HEK293 (cell line): ENCODE results near the gene CDKAL1.

Source experiments
- GLI2 ChIP-seq: fragments of 450-650 bp; formaldehyde crosslinking; IDR thresholded peaks from 2 replicates; pipeline ENCODE4; 2017; ENCODE audit warnings: missing biosample characterization, missing genetic modification characterization, low read depth, borderline replicate concordance
- GLIS1 ChIP-seq: fragments of 450-650 bp; formaldehyde crosslinking; IDR thresholded peaks from 2 replicates; pipeline ENCODE4 v1.5.1; 2016; ENCODE audit warnings: missing biosample characterization, missing genetic modification characterization
- KLF8 ChIP-seq: fragments of 450-650 bp; formaldehyde crosslinking; IDR thresholded peaks from 2 replicates; pipeline ENCODE4 v1.5.1; 2016; ENCODE audit warnings: missing biosample characterization, missing genetic modification characterization
- MZF1 ChIP-seq: fragments of 450-650 bp; formaldehyde crosslinking; IDR thresholded peaks from 2 replicates; pipeline ENCODE4 v1.5.1; 2017; ENCODE audit warnings: missing biosample characterization, missing genetic modification characterization, borderline replicate concordance
- OSR2 ChIP-seq: fragments of 450-650 bp; formaldehyde crosslinking; IDR thresholded peaks from 2 replicates; pipeline ENCODE4 v1.5.1; 2016; ENCODE audit warnings: missing biosample characterization, missing genetic modification characterization
- PRDM4 ChIP-seq: fragments of 450-650 bp; formaldehyde crosslinking; IDR thresholded peaks from 2 replicates; pipeline ENCODE4 v1.5.1; 2017; ENCODE audit warnings: missing biosample characterization, missing genetic modification characterization
- PRDM6 ChIP-seq: fragments of 450-650 bp; formaldehyde crosslinking; IDR thresholded peaks from 2 replicates; pipeline ENCODE4 v1.5.1; 2017; ENCODE audit warnings: missing biosample characterization, missing genetic modification characterization
- SALL2 ChIP-seq: fragments of 450-650 bp; formaldehyde crosslinking; IDR thresholded peaks from 2 replicates; pipeline ENCODE4 v1.5.0; 2017; ENCODE audit warnings: missing biosample characterization, mild to moderate bottlenecking, missing genetic modification characterization, borderline replicate concordance
- ZBTB6 ChIP-seq: fragments of 450-650 bp; formaldehyde crosslinking; IDR thresholded peaks from 2 replicates; pipeline ENCODE4 v1.5.1; 2017; ENCODE audit warnings: missing biosample characterization, missing genetic modification characterization
- ZNF10 ChIP-seq: fragments of 450-650 bp; formaldehyde crosslinking; IDR thresholded peaks from 2 replicates; pipeline ENCODE4 v1.5.1; 2017; ENCODE audit warnings: missing biosample characterization, missing genetic modification characterization
- ZNF23 ChIP-seq: fragments of 450-650 bp; formaldehyde crosslinking; IDR thresholded peaks from 2 replicates; pipeline ENCODE4 v1.5.1; 2016; ENCODE audit warnings: missing biosample characterization, missing genetic modification characterization, borderline replicate concordance
- ZNF248 ChIP-seq: fragments of 450-650 bp; formaldehyde crosslinking; IDR thresholded peaks from 2 replicates; pipeline ENCODE4 v1.5.1; 2017; ENCODE audit warnings: missing biosample characterization, missing genetic modification characterization
- ZNF354C ChIP-seq: fragments of 450-650 bp; formaldehyde crosslinking; IDR thresholded peaks from 2 replicates; pipeline ENCODE4 v1.5.1; 2016; ENCODE audit warnings: missing biosample characterization, missing genetic modification characterization, low read depth, borderline replicate concordance
- ZNF571 ChIP-seq: fragments of 450-650 bp; formaldehyde crosslinking; IDR thresholded peaks from 2 replicates; pipeline ENCODE4 v1.5.0; 2017; ENCODE audit warnings: missing biosample characterization, missing genetic modification characterization
- ZNF600 ChIP-seq: fragments of 450-650 bp; formaldehyde crosslinking; IDR thresholded peaks from 2 replicates; pipeline ENCODE4 v1.5.1; 2016; ENCODE audit warnings: missing biosample characterization, missing genetic modification characterization
- ZNF639 ChIP-seq: fragments of 450-650 bp; formaldehyde crosslinking; IDR thresholded peaks from 2 replicates; pipeline ENCODE4 v1.5.1; 2016; ENCODE audit warnings: missing biosample characterization, missing genetic modification characterization
- ZNF670 ChIP-seq: fragments of 450-650 bp; formaldehyde crosslinking; IDR thresholded peaks from 2 replicates; pipeline ENCODE4 v1.5.1; 2016; ENCODE audit warnings: missing biosample characterization, missing genetic modification characterization, low read depth
- ZNF677 ChIP-seq: fragments of 450-650 bp; IDR thresholded peaks from 2 replicates; pipeline ENCODE4 v1.5.0; 2018; ENCODE audit warnings: missing biosample characterization, mild to moderate bottlenecking, missing genetic modification characterization, moderate library complexity
- ZNF830 ChIP-seq: fragments of 450-650 bp; IDR thresholded peaks from 2 replicates; pipeline ENCODE4 v1.5.0; 2018; ENCODE audit warnings: missing biosample characterization, missing genetic modification characterization, low read depth, mild to moderate bottlenecking, moderate library complexity
- ZNF843 ChIP-seq: fragments of 450-650 bp; formaldehyde crosslinking; IDR thresholded peaks from 2 replicates; pipeline ENCODE4 v1.5.1; 2016; ENCODE audit warnings: missing biosample characterization, missing genetic modification characterization
- ZSCAN4 ChIP-seq: fragments of 450-650 bp; formaldehyde crosslinking; IDR thresholded peaks from 2 replicates; pipeline ENCODE4 v1.5.1; 2017; ENCODE audit warnings: missing biosample characterization, missing genetic modification characterization

CDKAL1 gene

GRCh38 chr6:20693466-20694063 lies 159.3 kb downstream of the CDKAL1 start (continued):
- TF ChIP-seq SALL2 (tag by site-specific recombination) (no peak), ZNF670 (tag by site-specific recombination) (no peak), OSR2 (no peak), GLIS1 (tag by site-specific recombination) (peak; percentile 61; the same call in 1 of the 2 replicates), PRDM6 (tag by site-specific recombination) (peak; percentile 85), ZNF571 (tag by site-specific recombination) (no peak), ZNF830 (tag by site-specific recombination) (no peak), ZNF600 (tag by site-specific recombination) (no peak), ZSCAN4 (tag by site-specific recombination) (peak; percentile 82), ZBTB6 (tag by site-specific recombination) (no peak), ZNF354C (tag by site-specific recombination) (no peak), ZNF23 (tag by site-specific recombination) (no peak), MZF1 (tag by site-specific recombination) (no peak), ZNF677 (tag by site-specific recombination) (no peak), KLF8 (tag by site-specific recombination) (no peak), ZNF10 (tag by site-specific recombination) (no peak), PRDM4 (tag by site-specific recombination) (no peak), GLI2 (tag by site-specific recombination) (no peak), ZNF843 (tag by site-specific recombination) (0 out of 2 replicates have a peak, but pooled peaks have one; percentile 24), ZNF639 (tag by site-specific recombination) (no peak), ZNF248 (tag by site-specific recombination) (no peak)
